ENCODE measurements around the gene CDK6.

DNA sequence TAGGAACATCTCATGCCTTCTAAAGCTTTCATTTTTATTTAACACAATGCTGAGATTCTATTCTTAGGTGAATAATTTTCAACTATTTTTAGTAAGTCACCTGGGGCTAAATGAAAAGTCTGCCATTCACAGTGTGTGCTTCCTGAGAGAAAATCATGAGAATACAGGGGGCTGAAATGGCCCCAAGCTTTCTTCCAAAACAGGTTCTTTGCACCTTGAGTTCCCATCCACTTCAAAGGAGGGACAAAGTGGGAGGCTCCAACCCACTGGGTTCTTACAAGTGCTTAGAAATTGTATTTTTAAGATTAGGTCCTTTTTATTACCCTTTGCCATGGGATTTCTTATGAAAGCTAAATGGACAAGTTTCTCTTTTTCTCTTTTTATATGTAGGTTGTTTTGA, 224.6 kb downstream of the CDK6 start:
- TF ChIP-seq, protein P1, sequence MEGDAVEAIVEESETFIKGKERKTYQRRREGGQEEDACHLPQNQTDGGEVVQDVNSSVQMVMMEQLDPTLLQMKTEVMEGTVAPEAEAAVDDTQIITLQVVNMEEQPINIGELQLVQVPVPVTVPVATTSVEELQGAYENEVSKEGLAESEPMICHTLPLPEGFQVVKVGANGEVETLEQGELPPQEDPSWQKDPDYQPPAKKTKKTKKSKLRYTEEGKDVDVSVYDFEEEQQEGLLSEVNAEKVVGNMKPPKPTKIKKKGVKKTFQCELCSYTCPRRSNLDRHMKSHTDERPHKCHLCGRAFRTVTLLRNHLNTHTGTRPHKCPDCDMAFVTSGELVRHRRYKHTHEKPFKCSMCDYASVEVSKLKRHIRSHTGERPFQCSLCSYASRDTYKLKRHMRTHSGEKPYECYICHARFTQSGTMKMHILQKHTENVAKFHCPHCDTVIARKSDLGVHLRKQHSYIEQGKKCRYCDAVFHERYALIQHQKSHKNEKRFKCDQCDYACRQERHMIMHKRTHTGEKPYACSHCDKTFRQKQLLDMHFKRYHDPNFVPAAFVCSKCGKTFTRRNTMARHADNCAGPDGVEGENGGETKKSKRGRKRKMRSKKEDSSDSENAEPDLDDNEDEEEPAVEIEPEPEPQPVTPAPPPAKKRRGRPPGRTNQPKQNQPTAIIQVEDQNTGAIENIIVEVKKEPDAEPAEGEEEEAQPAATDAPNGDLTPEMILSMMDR (conservative IDR thresholded peaks at IDR 0.05; ENCODE audit: low read depth in 2 of 2), result no peak
- TF ChIP-seq POLR2AphosphoS5 (IDR thresholded peaks at IDR 0.05; ENCODE audit: low read depth) (no peak), JUNB (IDR thresholded peaks at IDR 0.05; ENCODE audit: unreplicated experiment) (no peak)
